Stimulated activated CD8-positive, alpha-beta memory T cell treated with anti-CD3 and anti-CD28 coated beads, Interleukin-7, amount 100 ng/mL, for 4 hours (primary cell): ENCODE results near the gene QSOX2.

ENCODE experiments used
- DNase-seq, 2 donors: peaks; one replicate each; pipeline ENCODE4 v3.0.0-alpha.2; 2020; ENCODE audit warnings: low read depth in 2 of 2

Gene QSOX2

DNA sequence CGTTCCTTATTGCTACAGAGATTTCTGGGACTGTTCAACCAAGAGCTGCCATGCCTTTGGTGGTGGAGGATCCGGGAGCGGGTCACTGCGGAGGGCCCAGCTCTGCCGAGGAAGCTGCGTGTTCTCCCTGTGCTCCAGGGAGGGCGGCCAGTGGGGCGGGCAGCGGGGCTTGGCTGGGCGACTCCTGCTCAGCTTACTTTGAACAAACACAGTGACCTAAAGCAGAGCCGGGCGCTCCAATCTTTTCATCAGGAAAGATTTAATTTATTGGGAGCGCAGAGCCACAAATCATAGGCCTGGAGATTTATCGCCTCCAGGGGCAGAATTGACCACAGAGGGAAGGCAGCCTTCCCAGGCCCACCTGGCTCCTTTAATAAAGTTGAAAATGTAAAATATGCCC, 68.4 kb downstream of the QSOX2 start:
- DNase-seq, result no peak

DNA sequence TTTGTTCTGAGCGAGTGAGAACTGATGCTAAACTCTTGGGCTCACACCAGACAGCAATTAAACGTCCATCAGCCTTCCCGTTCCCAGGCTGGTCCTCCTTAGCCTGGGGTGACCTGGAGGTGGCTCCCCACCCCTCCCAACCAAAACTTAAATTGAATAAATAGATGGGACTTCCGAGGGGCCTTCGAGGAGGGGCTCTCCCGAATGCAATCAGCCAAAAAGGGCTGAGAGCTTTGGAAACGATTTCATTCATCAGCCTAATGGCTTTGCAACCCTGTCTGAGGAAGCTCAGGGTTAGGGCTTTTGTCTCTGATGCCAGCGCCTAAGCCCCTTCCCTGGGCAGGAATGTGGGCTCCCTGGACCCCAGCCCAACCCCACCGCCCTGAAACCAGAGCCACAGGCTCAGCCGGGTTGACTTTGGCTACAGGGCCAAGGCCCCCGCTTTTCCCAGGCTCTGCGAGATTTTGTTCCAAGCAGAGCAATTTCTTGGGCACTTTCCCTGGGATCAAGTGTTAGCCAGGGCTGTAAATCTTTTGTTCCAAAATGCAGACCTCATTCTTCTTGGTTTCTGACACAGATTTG, 69.9 kb downstream of the QSOX2 start:
- no peak for DNase-seq

DNA sequence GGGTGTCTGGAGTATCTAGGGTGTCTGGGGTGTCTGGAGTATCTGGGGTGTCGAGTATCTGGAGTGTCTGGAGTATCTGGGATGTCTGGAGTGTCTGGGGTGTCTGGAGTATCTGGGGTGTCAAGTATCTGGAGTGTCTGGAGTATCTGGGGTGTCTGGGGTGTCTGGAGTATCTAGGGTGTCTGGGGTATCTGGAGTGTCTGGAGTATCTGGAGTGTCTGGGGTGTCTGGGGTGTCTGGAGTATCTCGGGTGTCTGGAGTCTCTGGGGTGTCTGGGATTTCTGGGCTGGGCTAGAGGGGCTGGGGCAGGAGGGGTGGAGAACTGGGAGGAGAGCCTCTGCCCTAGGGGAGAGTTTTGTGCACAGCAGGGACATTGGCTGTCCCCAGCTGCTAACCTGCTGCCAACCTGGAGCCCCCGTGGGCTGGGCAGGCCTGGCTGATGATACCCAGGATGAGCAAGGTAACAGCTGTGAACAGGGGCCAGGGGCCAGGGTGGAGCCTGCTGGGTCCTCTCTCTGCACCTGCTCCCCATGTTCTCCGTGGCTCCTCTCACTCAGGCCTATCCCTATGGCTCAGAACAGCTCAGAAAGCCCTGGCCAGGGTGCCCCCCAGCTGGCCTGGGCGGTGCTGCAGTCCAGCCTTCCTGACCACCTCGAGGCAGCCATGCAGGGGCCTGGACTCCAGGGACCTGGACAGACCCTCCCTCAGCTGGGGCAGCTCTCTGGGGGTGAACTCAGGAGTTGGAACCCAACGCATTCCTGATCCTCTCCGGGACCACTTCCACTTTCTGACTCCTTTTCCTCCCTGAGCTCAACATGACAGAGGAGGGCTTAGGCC, 70.6 kb downstream of the QSOX2 start:
- no peak for DNase-seq

DNA sequence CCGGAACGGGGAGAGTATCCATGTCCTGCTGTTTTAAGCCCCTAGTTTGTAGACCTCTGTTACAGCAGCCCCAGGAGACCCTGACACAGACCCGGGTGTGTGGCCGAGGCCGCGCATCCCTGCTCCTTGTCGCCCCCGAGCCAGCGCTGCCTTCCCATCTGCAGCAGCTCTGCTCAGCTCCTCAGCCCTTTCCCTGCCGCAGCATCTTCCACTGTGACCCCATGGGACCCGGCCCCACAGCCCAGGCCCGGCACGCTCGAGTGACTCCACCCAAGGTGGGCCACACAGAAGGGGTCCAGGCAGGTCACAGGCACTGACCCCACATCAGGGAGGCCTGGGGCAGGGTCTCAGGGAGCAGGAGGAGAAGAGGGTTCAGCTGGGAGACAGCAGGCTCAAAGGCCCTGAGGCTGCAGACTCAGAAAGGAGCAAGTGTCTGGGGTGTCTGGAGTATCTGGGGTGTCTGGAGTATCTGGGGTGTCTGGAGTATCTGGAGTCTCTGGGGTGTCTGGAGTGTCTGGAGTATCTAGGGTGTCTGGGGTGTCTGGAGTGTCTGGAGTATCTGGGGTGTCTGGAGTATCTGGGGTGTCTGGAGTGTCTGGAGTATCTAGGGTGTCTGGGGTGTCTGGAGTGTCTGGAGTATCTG, 71.8 kb downstream of the QSOX2 start:
- DNase-seq, result no peak

DNA sequence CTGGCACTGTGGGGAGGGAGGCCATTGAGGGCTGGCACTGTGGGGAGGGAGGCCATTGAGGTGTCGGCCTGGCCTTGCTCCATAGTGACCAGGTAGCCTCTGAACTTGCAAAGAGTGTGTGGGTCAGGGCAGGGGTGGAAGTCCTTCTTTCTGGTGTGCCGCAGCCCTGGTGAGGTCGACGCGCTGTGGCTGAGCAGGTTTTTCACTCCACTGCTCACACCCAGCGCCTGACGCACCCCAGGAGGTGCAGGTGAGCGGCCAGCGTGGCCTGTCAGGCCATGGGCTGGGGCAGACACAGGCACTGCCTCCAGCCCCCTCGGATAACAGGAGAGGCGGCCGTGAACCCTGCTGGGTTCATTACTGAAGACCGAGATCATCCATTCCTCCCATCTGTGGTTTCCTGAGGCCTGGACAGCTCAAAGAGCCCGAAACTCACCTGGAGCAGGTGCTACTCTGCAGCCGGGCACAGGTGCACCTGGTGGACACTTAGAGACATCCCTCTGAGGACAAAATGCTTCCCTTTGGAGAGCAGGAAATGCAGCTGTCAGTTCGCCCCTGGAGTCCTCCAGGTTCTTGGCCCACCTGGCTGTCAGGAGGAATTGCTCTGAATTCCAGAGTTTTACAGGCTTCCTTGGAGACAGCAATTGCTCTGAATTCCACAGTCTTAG, 73.1 kb downstream of the QSOX2 start:
- no peak for DNase-seq

DNA sequence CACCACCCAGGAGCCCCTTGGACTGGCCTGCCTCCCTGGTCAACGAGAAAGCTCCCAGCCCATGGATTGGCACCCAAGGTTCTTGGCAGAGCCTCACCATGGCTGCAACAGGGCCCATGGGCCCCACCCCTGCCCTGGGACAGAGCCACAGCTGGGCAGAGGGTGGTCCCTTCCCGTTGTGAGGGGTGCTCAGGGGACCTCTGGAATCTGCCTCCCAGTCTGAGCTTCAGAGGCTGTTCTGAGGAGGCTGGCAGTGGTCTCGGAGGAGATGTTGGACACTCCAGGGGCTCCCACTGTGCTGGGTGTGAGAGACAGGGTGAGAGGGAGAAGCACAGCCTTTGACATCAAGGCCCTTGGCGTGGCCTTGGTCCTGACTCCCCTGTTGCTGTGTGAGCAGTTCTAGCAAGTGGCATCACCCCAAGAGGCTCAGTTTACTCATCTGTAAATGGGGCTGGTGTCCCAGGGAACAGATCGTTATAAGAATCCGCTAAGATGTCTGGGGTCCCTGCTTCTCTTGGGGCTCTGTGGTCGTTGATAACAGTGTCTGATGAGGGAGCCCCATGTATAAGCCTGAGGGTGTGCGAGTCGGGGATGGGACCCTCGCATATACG, 73.7 kb downstream of the QSOX2 start:
- no peak for DNase-seq

DNA sequence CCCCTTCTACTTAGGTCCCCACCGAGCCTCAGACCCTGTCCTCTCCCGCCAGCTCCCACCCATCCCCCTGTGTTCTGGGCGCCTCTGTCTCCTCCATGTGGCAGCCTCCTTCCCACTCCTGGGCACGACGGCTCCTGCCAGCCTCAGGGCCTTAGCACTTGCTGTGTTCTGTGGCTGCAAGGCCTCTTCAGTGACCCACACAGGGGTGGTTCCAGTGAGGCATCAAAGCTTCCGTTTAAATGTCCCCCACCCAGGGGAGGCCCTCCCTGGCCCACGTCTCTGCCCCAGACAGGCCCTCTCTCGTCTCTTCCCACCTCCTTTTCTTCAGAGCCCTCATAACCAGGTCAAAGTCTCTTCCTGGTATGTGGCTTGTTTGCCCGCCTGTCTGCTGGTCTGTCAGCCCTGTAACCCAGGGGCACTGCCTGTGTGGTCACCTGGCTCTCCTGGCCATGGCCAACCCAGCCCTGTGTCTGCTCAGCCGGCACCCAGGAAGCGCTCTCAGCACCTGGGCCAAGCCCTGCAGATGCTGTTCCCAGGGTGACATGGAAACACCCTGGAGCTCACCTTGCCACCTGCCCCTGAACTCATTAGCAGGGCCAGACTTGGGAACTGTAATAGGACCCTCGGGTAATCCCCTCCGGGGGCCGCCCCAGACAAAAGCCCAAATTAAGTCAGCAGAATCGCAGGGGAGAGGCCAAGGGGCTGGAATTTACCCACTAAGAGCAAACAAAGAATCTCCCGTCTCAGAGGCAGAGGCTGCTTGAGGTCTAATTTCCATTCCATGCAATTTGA, 74.4 kb downstream of the QSOX2 start:
- DNase-seq, result no peak

DNA sequence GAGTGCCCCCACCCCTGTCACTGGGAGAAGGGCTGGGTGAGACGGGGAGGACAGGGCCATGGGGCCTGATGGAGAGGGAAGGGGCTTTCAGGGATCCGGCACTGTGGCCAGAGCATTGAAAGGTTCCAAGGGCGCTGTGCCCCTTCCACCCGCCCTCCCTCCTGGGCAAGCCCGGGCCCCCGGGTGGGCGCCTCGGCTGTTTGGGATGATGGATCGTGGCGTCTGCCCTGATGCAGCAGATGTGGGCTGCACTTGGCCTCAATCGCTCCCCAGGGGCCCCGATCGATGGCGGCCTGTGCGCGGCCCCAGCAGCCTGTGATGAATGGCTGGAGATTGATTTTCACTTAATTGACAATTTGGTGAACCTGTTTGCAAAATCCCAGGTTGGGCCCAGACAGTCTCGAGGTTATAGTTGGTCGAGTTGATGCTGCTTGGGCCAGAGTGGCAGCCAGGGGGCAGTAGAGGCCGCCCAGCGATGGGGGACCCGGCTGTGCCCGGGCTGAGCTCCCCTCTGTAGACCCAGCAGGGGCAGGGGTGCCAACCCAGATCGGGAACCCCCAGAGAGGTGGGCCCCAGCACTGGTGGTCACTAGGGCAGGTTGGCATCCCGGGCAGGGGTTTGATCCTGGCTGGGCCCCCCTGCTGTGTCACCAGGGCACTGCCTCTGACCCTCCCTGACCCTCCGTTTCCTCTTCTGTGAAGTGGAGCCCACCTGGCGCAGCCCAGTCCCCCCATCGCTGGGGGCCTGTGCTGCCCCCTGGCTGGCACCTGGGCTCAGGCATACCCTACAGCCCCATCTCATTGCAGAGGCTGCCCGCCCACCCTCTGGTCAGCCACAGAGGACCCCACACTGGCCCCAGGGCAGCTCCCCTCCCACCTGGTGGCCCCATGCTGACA, 75.4 kb downstream of the QSOX2 start:
- DNase-seq, result peak in 1 of 2 donors; percentile 17

DNA sequence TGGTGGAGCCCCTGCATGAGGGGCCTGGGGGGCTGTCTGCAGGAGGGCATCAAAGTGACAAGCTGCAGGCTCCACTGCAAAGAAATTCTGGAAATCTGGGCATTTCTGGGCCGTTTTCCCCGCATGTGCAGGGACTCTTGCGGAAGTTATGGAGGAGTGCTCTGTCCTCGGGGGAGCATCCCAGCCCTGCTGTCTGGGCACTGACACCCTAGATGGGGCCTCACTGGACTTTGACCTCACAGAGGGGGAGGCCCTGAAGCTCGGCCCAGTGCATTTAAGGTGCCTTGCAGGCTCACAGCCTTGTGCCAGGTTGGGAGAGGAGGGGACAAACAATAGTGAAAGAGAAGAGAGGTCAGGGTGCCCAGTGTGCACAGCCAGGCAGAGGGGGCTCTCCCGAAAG, 76.1 kb downstream of the QSOX2 start:
- DNase-seq, result no peak

DNA sequence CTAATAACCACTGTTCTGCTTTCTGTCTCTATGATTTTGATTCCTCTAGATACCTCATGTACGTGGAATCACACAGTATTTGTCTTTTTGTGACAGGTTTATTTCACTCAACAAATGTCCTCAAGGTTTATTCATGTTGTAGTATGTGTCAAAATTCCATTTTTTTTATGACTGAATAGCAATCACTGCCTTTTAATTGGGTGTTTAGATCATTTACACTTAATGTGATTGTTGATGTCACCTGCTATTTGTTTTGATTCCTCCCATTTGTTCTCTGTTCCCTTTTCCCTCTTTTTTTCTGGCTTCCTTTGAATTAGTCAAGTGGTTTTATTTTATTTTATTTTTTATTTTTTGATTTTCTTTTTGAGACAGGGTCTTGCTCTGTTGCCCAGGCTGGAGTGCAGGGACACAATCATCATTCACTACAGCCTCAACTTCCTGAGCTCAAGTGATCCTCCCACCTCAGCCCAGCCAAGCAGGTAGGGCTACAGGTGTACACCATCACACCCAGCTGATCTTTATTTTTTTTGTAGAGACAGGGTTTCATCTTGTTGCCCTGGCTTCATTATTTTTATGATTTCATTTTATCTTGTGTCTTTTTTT, 82.3 kb downstream of the QSOX2 start:
- DNase-seq, result no peak

DNA sequence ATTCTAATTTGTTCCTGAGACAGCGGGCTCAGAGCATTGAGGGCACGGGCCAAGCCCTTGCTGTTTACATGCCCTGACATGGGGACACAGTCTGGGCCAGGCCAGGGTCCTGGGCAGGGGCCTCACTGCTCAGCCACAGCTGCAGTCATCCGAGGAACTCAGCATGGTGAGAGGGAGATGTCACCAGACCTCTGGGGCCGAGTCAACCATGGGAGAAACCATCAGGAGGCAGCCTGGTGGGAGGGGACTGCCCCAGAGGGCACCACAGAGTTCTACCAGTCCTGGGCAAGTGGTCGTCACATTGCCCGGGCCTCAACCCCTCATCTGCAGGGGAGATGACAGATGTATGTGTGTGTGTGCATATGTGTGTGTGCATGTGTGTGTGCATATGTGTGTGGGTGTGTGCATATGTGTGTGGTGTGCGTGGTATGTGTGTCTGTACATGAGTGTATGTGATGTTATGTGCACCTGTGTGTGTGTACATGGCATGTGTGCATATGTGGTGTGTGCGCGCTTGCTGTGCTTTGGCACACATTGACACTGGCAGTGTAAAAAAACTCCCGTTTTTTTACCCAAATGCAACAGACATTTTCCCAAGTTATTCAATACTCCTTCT, 84.5 kb downstream of the QSOX2 start:
- DNase-seq, result no peak

DNA sequence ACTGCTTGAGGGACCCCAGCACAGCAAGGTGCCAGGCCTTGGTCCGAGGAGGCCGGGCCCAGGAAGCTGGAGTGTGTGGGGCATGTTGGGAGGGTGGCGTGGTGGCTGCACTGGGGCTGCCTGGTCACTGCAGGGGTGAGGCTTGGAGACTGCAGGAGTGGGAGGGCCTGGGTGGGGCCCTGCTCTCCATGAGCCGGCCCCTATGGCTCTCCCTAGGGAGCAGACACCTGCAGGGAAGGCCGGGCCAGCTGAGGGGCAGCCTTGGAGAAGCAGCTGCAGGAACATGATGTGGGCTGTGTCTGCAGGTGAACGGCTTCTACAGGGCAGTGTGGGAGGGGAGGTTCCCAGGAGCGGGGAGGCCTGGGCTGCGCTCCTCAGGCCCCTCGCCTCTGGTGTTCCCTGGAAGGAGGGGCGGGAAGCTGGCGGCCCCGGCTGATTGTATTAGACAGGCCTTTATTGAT, 85.2 kb downstream of the QSOX2 start:
- no peak for DNase-seq

DNA sequence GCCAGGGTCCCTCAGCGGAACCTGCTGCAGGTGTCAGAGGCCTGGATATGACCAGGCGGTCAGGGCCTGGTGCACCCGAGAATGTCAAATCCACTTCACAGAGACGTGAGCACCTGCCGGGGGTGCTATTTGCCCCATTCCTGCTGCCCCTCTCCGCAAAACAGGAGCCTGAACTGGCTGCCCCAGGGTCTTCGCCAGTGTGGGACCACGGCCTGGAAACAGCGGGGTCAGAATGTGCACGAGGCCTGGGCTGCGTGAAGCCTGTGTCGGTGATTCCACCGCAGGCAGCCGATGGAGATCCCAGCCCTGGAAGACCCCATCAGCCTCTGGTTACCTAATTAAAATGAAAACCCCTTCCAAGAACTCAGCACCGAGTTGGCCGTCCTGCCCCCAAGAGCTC, 85.8 kb downstream of the QSOX2 start:
- DNase-seq, result no peak

DNA sequence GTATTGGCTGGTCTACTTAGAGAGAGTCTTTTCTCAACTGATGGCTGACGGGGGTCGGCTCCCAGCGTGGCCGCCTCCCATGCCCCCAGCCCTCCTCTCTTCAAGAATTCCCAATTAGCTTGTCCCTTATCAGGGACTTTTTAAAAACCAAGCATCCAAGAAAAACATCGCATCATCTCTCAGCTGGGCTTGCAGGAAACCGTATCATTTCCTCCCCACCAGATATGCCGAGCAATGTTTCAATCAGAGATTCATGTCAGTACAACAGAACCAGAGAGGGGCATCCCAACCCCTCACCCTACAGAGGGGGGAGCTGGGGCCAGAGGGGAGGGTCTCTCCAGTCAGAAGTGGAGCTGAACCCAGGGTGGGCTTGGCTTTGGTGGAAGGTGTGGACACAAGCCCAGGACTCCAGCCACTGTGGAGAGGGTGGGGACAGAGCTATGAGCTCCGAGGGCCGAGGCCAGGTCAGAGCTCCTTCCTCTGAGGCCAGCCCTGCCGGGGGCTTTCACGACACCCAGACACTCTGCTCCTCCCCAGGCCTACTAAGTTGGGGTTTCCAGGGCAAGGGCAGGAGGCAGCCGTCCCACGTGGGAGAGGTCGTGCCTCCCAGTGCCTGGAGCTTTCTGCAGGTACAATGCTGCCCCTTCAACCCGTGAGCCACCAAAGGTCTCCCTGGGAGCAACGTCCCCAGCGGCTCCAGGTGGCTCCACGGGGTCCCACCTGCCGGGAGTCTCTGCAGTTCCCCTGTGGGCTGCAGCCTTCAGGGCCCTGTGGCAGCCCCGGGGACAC, 87.9 kb downstream of the QSOX2 start:
- no peak for DNase-seq
